ENCODE measurements around the gene BATF.

The BATF gene

DNA sequence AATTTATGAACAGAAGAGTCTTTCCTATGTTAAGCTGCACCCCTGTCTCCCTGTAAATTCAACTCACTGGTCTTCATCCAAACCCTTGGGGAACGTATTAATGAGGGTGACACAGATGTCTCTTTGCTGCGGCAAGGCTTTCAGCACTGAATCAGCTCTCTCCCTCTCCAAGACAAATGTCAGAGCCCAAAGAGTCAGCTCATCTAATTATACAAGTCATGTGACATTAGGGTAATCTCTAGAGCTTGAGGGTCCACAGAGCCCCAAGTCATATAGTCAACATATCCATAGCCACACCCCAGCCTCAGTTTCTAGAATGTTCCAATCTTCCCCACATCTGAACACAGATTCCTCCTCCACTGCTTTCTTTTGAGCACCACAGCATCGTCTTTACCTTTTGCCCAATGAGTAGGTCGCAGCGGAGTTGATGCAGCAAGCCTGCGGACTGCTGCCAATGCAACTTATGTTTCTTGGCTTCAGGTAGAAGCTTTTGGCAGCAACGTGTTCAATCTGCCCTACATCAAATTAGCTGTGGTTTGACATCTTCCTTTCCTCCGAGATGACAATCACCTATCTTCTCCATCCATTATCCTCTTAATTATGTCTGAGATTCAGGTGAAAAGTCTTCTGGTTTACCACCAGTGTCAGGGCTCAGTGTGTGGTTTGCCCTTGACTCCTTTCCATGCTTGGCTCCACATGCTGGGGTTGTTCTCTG, 5.3 kb downstream of the BATF start:
- Histone ChIP-seq H3K27me3 (ENCODE audit: insufficient read depth, low read length, poor library complexity) (no peaks in the 10 kb centered on the region), H3K79me1 (ENCODE audit: low read length) (no peaks in the 10 kb centered on the region), H3K4me3 (ENCODE audit: low read length) (no peak overlapping the region), H3K4me1 (ENCODE audit: control insufficient read depth, low read depth, low read length) (no peaks in the 10 kb centered on the region), H3K23ac (ENCODE audit: low read length) (no peak overlapping the region), H3K18ac (ENCODE audit: low read length) (no peak overlapping the region), H2BK15ac (replicated peaks; ENCODE audit: low read depth) (no peak overlapping the region), H4K5ac (ENCODE audit: low read length) (no peak overlapping the region), H2BK120ac (ENCODE audit: low read depth, low read length) (no peak overlapping the region), H3K4ac (ENCODE audit: low read depth, low read length) (no peak overlapping the region), H3K9ac (ENCODE audit: low read length) (no peak overlapping the region), H4K8ac (ENCODE audit: low read depth, low read length) (no peak overlapping the region), H2BK5ac (ENCODE audit: low read length) (no peak overlapping the region), H2AK5ac (ENCODE audit: low read length) (no peak overlapping the region), H3K27ac (ENCODE audit: low read depth, low read length) (no peak overlapping the region), H3K4me2 (ENCODE audit: low read length) (no peak overlapping the region), H3K56ac (ENCODE audit: low read length) (no peak overlapping the region), H3K79me2 (ENCODE audit: control insufficient read depth, insufficient read depth, low read length) (no peaks in the 10 kb centered on the region), H3K36me3 (ENCODE audit: control insufficient read depth, insufficient read depth, low read length) (no peaks in the 10 kb centered on the region)
- DNase-seq: no peak
- no CpG with 5 or more reads among the region's 8 CpGs for WGBS (ENCODE audit: extremely low coverage, insufficient coverage, low lambda C conversion rate)

DNA sequence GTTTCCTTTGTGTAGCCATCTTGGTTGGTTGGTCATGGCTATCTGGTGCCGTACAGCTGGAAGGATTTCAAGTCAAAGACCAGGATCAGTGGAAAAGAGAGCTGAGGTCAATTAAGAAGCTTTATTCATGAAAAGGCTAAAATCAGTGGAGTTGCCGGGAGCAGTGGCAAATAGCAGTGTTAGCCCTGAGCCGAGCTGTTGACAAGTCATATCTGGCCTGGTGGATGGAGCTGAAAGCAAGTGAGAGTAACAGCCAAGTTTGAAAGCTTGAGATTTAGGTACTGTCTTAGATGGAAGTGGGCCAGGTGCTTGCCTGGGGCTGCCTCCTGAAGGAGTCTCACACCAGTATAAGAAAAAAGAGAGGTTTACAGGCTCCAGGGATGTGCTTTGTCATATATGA, 9.0 kb downstream of the BATF start:
- no peak overlapping the region for H3K56ac ChIP-seq (ENCODE audit: low read length)
- no peak overlapping the region for H2AK5ac ChIP-seq (ENCODE audit: low read length)
- no peaks in the 10 kb centered on the region for H3K36me3 ChIP-seq (ENCODE audit: control insufficient read depth, insufficient read depth, low read length)
- H3K4ac ChIP-seq (ENCODE audit: low read depth, low read length): no peak overlapping the region
- H3K79me2 ChIP-seq (ENCODE audit: control insufficient read depth, insufficient read depth, low read length): no peaks in the 10 kb centered on the region
- H4K8ac ChIP-seq (ENCODE audit: low read depth, low read length): no peak overlapping the region
- no peak overlapping the region for H3K23ac ChIP-seq (ENCODE audit: low read length)
- H3K9ac ChIP-seq (ENCODE audit: low read length): no peak overlapping the region
- no peak overlapping the region for H2BK15ac ChIP-seq (replicated peaks; ENCODE audit: low read depth)
- no peak overlapping the region for H2BK5ac ChIP-seq (ENCODE audit: low read length)
- H3K4me3 ChIP-seq (ENCODE audit: low read length): no peak overlapping the region
- no peak overlapping the region for H4K5ac ChIP-seq (ENCODE audit: low read length)
- no peak for DNase-seq
- H2BK120ac ChIP-seq (ENCODE audit: low read depth, low read length): no peak overlapping the region
- H3K27me3 ChIP-seq (ENCODE audit: insufficient read depth, low read length, poor library complexity): no peaks in the 10 kb centered on the region
- no peak overlapping the region for H3K27ac ChIP-seq (ENCODE audit: low read depth, low read length)
- no peaks in the 10 kb centered on the region for H3K79me1 ChIP-seq (ENCODE audit: low read length)
- no peak overlapping the region for H3K4me2 ChIP-seq (ENCODE audit: low read length)
- H3K4me1 ChIP-seq (ENCODE audit: control insufficient read depth, low read depth, low read length): no peaks in the 10 kb centered on the region
- WGBS (ENCODE audit: extremely low coverage, insufficient coverage, low lambda C conversion rate): no CpG with 5 or more reads among the region's 3 CpGs
- H3K18ac ChIP-seq (ENCODE audit: low read length): no peak overlapping the region

DNA sequence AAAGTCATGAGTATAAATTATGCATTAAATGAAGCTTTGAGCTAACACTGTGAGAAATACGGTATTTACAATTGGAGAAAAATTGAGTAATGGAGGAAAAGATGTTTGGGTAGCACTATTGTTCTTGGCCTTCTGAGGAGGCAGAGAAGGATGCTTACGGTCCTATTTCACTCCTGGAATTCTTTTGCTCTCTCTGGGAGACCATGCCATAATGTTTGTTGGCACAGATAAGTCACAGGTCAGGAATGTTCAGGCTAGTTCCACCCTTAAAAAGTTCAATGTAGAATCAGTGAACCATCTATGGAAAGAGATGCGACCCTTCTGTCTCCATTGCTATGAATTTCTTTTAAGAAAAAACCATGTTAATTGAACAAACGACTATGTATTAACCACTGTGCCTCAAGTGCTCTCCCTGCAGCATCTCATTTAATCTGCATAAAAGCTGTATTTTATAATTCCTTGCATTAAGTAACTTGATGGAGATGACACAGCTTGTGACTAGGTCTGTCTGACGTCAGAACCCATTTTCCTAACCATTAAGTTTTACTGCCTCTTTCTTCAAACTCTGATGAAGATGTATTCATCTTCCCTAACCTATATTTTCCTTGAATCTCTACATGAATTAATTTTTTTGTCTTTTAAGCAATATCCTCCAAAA, 9.5 kb downstream of the BATF start:
- no peak overlapping the region for H3K9ac ChIP-seq (ENCODE audit: low read length)
- H3K23ac ChIP-seq (ENCODE audit: low read length): no peak overlapping the region
- no peak overlapping the region for H3K4me2 ChIP-seq (ENCODE audit: low read length)
- no peak overlapping the region for H3K56ac ChIP-seq (ENCODE audit: low read length)
- no peak overlapping the region for H4K5ac ChIP-seq (ENCODE audit: low read length)
- no peak overlapping the region for H3K27ac ChIP-seq (ENCODE audit: low read depth, low read length)
- no peaks in the 10 kb centered on the region for H3K27me3 ChIP-seq (ENCODE audit: insufficient read depth, low read length, poor library complexity)
- no peaks in the 10 kb centered on the region for H3K79me1 ChIP-seq (ENCODE audit: low read length)
- no peak for DNase-seq
- H3K4me1 ChIP-seq (ENCODE audit: control insufficient read depth, low read depth, low read length): no peaks in the 10 kb centered on the region
- no peak overlapping the region for H2BK5ac ChIP-seq (ENCODE audit: low read length)
- H3K4me3 ChIP-seq (ENCODE audit: low read length): no peak overlapping the region
- H2BK15ac ChIP-seq (replicated peaks; ENCODE audit: low read depth): no peak overlapping the region
- H3K36me3 ChIP-seq (ENCODE audit: control insufficient read depth, insufficient read depth, low read length): no peaks in the 10 kb centered on the region
- H2AK5ac ChIP-seq (ENCODE audit: low read length): no peak overlapping the region
- no CpG with 5 or more reads among the region's 5 CpGs for WGBS (ENCODE audit: extremely low coverage, insufficient coverage, low lambda C conversion rate)
- H3K18ac ChIP-seq (ENCODE audit: low read length): no peak overlapping the region
- H4K8ac ChIP-seq (ENCODE audit: low read depth, low read length): no peak overlapping the region
- H3K79me2 ChIP-seq (ENCODE audit: control insufficient read depth, insufficient read depth, low read length): no peaks in the 10 kb centered on the region
- no peak overlapping the region for H3K4ac ChIP-seq (ENCODE audit: low read depth, low read length)
- no peak overlapping the region for H2BK120ac ChIP-seq (ENCODE audit: low read depth, low read length)

DNA sequence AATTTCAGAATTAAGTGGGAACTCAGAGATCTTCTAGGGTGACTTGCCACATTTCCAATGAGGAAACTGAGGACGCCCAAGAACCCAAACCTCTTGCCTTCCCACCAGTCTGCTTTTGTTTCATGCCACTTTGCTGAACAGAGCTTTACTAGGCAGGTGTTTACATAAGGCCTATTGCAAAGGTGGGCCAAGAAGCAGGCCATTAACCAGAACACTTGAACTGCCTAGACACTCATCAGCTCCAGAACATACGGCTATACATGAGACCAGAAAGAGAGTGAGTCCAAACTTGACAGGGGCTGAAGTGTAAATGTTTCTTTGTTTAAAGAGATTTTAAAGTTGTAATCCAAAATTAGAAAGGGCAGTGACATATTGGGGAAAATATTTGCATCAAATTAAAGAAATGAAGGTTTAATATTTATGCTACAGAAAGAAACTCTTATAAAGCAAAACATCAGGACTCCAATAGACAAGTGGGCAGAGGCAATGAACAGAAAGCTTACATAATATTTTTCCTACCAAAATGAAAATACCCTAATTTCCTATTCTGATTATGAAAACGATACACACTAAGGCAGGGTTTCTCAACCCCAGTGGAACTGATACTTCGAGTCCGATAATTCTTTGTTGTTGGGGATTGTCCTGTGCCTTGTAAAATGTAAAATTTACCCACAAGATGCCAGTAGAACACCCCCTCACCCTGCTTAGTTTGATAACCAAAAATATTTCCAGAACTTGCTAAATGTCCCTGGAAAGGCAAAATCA, 11.7 kb downstream of the BATF start:
- H3K27ac ChIP-seq (ENCODE audit: low read depth, low read length): no peak overlapping the region
- no peak overlapping the region for H3K18ac ChIP-seq (ENCODE audit: low read length)
- no peak for DNase-seq
- no peaks in the 10 kb centered on the region for H3K36me3 ChIP-seq (ENCODE audit: control insufficient read depth, insufficient read depth, low read length)
- no peaks in the 10 kb centered on the region for H3K79me1 ChIP-seq (ENCODE audit: low read length)
- no peak overlapping the region for H3K23ac ChIP-seq (ENCODE audit: low read length)
- H3K9ac ChIP-seq (ENCODE audit: low read length): no peak overlapping the region
- H2BK5ac ChIP-seq (ENCODE audit: low read length): no peak overlapping the region
- WGBS (ENCODE audit: extremely low coverage, insufficient coverage, low lambda C conversion rate): no CpG with 5 or more reads among the region's 5 CpGs
- no peak overlapping the region for H3K4me2 ChIP-seq (ENCODE audit: low read length)
- H3K79me2 ChIP-seq (ENCODE audit: control insufficient read depth, insufficient read depth, low read length): no peaks in the 10 kb centered on the region
- no peaks in the 10 kb centered on the region for H3K4me1 ChIP-seq (ENCODE audit: control insufficient read depth, low read depth, low read length)
- H3K4ac ChIP-seq (ENCODE audit: low read depth, low read length): no peak overlapping the region
- no peak overlapping the region for H3K4me3 ChIP-seq (ENCODE audit: low read length)
- no peak overlapping the region for H2AK5ac ChIP-seq (ENCODE audit: low read length)
- H2BK15ac ChIP-seq (replicated peaks; ENCODE audit: low read depth): no peak overlapping the region
- no peaks in the 10 kb centered on the region for H3K27me3 ChIP-seq (ENCODE audit: insufficient read depth, low read length, poor library complexity)
- no peak overlapping the region for H4K8ac ChIP-seq (ENCODE audit: low read depth, low read length)
- H4K5ac ChIP-seq (ENCODE audit: low read length): no peak overlapping the region
- no peak overlapping the region for H3K56ac ChIP-seq (ENCODE audit: low read length)
- H2BK120ac ChIP-seq (ENCODE audit: low read depth, low read length): no peak overlapping the region

DNA sequence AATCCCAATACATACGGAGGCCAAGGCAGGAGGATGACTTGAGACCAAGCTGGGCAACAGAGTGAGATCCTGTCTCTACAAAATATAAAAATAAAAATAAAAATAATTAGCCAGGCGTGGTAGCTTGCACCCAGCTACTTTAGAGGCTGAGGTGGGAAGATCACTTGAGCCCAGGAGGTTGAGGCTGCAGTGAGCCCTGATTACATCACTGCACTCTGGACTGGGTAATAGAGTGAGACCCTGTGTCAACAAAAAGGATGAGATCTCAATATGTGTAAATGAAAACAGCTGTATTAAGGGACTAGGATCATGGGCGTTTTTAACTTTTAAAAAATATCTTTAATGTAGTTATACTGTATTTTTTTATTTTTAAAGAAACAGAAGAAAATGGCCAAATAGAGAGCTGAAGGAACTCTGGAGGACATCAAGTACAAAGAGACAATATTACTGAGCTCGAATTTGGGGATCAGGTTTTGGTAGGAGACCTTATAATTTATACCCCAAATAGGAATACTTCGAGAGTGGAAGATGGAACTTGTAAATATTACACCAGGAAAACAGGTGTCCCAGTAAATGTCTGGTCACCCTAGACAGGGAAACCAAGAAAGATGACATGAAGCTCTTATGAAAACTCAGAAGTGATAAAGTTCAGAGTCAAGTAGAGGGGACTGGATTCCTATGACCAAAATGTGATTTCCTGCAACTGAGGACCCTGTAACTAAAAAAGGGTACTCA, 13.1 kb downstream of the BATF start:
- Histone ChIP-seq H3K27ac (ENCODE audit: low read depth, low read length) (no peak overlapping the region), H2BK15ac (replicated peaks; ENCODE audit: low read depth) (no peak overlapping the region), H3K79me1 (ENCODE audit: low read length) (no peaks in the 10 kb centered on the region), H3K18ac (ENCODE audit: low read length) (no peak overlapping the region), H3K9ac (ENCODE audit: low read length) (no peak overlapping the region), H3K27me3 (ENCODE audit: insufficient read depth, low read length, poor library complexity) (no peaks in the 10 kb centered on the region), H3K4ac (ENCODE audit: low read depth, low read length) (no peak overlapping the region), H3K23ac (ENCODE audit: low read length) (no peak overlapping the region), H3K56ac (ENCODE audit: low read length) (no peak overlapping the region), H2AK5ac (ENCODE audit: low read length) (no peak overlapping the region), H2BK120ac (ENCODE audit: low read depth, low read length) (no peak overlapping the region), H2BK5ac (ENCODE audit: low read length) (no peak overlapping the region), H3K4me1 (ENCODE audit: control insufficient read depth, low read depth, low read length) (no peaks in the 10 kb centered on the region), H3K4me3 (ENCODE audit: low read length) (no peak overlapping the region), H3K79me2 (ENCODE audit: control insufficient read depth, insufficient read depth, low read length) (no peaks in the 10 kb centered on the region), H4K5ac (ENCODE audit: low read length) (no peak overlapping the region), H3K36me3 (ENCODE audit: control insufficient read depth, insufficient read depth, low read length) (no peaks in the 10 kb centered on the region), H3K4me2 (ENCODE audit: low read length) (no peak overlapping the region), H4K8ac (ENCODE audit: low read depth, low read length) (no peak overlapping the region)
- no CpG with 5 or more reads among the region's 5 CpGs for WGBS (ENCODE audit: extremely low coverage, insufficient coverage, low lambda C conversion rate)
- no peak for DNase-seq
